Fibroblast of upper back skin (primary cell): Measurements from ENCODE around the gene DNAJB13.
"Not testable (repeated sequence)": the region's sequence is repeated elsewhere in the genome, so short reads cannot be mapped to it uniquely, and the experiment has no call there.

Experiments used
- DNase-seq: peaks from one replicate; pipeline ENCODE4 v3.0.0-alpha.2; 2013

The DNAJB13 gene

GRCh38 chr11:73950869-73951710, at the start of gene DNAJB13:
Gene DNAJB13 (plus strand): TSS chr11:73951026. CDS start chr11:73951070, 44 bp downstream.
- DNase-seq, result peak; percentile 36

DNA sequence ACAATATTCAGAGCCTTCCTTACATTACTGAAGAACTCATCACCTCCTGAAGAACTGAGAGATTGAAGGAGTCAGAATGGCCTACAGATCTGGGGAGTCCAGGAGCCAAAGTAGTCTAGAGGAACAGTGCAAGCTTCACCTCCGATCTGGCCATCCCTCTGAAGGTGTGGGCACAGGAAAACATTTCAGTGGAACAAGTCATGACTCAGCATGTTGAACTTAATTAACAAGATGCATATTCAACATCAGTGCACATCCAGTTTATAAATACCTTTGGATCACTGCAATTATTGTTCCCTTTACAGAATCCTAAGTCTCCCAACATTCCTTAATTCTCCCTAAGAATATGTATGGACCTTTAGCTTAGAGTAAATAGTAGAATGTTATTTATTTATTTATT, 48.5 kb upstream of the DNAJB13 start:
- no peak for DNase-seq

DNA sequence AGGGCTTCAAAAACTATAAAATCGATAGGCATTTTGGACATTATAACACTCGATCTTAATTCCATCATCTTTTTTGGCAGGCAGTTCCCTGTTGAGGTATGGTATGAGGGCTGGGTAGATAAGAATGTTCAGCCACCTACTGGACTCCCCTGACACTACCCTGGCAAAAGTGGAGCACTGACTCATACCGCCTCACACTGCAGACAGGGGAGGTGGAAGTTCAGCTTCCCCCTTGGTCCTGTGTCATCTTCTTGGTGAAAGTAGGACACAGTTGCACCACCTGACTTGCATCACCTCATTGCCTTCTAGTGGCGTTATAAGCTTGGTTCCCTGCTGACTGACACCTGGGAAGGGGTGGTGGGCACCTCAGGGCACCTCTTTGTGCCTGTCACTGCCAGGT, 43.6 kb upstream of the DNAJB13 start:
- peak; percentile 42 for DNase-seq

GRCh38 chr11:73912026-73912425, 38.8 kb upstream of the DNAJB13 start:
- no peak for DNase-seq

DNA sequence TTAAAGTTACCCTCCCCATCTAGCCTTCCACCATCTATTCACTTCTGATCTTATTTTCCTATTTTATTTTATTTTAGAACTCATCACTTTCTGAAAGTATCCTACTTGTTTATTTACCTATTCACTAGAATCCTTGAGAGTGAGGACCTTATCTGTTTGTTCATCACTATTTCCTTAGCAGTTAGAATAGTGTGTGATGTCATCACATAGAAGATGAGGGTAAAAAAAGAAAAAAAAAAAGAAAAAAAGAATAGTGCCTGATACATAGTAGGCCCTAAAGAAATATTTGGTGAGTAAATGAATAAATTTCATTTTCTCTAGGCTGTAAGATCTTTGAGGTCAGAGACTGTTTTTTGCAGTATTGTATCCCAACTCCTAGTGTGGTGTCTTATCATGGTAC, 37.4 kb upstream of the DNAJB13 start:
- DNase-seq, result no peak

GRCh38 chr11:73914284-73914683, 36.5 kb upstream of the DNAJB13 start:
- DNase-seq, result no peak

DNA sequence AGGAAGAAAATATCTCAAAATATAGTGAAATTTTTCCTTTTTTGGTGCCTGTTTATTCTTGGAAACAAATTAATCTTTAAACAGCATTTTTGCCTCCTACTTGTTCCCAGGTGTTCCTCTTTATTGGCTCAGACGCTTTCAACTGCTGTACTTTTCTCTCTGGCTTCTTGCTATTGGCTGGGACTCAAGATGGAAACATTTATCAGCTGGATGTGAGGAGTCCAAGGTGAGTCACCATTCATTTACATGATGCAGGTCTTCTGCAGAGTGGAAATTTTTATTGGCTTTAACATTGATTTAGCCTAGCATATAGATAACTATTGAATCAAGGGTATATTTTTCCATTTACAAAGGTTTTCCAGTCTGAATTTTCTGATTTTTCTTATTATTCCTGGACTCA, 34.4 kb upstream of the DNAJB13 start:
- DNase-seq, result no peak

GRCh38 chr11:73921180-73921579, 29.6 kb upstream of the DNAJB13 start:
- DNase-seq, result no peak

- no peak for DNase-seq
These were observed 21.4 kb upstream of the DNAJB13 start for GRCh38 chr11:73929388-73929787.

DNA sequence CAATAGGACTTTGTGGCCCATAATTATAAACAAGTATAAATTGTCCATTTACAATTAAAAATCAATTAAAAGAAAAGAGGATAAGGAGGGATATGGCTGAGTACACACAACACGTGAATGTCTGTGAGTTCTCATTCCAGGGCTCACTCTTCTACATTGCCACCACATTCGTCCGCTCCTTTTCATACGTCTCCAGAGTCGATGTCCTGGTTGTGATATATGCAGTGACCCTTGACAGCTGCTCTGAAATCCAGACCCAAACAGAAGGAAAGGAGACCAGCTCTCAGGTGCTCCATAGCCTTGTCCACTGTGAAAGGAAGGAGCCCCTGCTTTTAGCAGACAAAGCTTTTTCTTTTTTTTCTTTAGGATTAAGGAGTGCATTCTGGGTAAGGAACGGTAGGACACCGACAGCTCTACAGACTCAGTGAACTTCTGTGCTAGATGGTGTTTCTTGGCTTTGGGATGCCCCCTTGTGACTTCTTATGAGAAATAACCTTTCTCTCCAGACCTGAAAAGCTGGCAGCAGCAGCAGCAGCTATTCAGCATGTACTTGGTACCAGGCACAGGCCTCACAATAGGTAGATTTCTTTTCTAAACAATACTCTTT, 19.7 kb upstream of the DNAJB13 start:
- DNase-seq, result peak; percentile 69

DNA sequence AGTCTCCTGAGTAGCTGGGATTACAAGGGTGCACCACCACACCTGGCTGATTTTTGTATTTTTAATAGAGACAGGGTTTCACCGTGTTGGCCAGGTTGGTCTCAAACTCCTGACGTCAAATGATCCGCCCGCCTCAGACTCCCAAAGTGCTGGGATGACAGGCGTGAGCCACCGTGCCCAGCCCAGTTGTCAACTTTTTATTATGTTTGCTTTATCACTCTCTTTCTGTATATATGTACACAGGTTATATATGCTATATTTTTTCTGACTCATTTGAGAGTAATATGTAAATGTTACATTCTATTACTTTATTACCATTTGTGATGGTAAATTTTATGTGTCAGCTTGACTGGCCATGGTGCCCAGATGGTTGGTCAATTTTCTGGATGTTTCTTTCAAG, 18.9 kb upstream of the DNAJB13 start:
- no peak for DNase-seq

GRCh38 chr11:73932781-73933180, 18.0 kb upstream of the DNAJB13 start:
- DNase-seq, result no peak

GRCh38 chr11:73936047-73936446, 14.8 kb upstream of the DNAJB13 start:
- not testable (repeated sequence) for DNase-seq

DNA sequence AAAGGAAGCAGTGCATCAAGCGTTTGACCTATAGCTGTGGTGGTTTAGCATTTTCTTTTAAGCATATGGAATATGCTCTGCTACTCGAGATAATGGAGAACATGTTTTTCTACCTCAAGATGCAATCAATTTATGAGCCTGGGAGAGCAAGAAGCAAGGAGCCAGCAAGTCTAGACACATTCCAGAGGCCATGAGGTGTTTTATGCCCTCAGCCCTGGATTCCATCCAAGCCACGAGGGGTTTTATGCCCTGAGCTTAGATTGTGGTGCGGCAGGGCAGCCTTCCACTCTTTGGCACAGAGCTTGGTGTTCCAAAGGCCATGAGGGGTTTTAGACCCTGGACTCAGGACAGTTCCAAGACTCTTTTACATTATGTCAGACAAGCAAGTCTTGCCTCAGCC, 11.7 kb upstream of the DNAJB13 start:
- peak; percentile 49 for DNase-seq

DNA sequence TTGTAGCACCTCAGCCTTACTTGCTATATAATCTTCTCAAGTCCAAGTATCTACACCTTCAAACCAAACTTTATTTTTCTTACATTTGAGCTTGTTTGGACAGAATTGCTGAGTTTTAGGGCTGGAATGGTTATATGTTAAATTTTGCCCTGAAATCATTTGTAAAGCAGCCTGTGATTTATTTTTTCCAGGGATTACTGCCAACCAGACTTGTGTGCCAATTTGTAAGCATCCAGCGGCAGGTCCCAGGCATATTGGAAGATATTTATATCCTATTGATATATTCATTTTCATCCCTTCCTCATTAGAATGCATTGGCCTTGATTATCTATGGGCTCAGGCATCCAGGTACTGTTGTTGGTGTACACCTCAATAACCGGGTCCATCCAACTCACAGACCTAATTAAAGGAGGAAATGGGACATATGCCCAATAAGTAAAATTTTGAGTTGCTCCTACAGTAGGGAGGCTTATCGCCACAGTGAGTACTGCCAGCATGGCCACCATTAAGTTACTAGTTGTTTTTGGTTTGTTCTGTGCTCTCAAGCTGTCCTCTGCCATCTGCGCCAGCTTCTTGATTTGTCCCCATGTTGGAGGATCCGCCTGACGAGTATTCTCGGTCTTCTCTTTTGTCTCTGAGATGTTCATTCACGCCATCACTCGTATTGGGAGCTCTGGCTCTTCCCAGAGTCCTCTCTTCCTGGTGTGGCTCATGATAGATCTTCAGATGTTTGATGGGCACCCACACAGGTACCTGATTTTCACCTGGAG, 9.8 kb upstream of the DNAJB13 start:
- no peak for DNase-seq

DNA sequence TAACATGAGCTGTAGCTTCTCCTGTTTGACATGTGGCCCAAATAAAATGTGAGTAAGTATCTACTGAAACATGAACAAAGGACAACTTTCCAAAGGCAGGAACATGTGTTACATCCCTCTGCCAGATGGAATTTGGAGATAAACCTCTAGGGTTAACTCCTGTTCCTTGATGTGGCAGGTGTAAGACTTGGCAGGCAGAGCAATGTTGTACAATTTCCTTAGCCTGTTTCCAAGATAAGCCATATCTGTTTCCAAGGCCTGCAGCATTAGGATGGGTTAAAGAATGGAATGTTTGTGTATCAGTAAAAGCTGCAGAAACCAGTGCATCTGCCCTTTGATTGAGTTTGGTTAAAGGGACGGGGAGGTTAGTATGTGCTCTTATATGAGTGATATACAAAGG, 8.8 kb upstream of the DNAJB13 start:
- no peak for DNase-seq

GRCh38 chr11:73944085-73944484, 6.7 kb upstream of the DNAJB13 start:
- no peak for DNase-seq

- no peak for DNase-seq
These were observed 5.9 kb upstream of the DNAJB13 start for GRCh38 chr11:73944901-73945300.

DNA sequence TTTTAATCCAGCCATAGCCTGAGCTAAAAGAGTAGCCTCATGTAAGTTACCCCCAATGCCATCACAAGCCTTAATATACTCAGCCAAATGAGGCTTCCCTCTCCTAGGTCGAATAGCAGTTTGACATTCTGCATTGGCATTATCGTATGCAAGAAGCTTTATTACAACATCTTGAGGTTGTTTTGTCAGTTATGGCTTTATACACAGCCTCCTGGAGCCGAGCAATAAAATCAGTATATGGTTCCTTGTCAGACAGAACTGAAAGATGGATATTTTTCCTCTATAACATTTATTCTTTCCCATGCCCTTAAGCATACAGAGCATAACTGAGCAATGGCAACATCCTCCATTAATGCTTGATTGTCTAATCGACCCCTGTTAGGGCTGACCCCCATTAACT, 5.4 kb upstream of the DNAJB13 start:
- DNase-seq, result no peak

- DNase-seq, result no peak
These were observed 3.9 kb upstream of the DNAJB13 start for GRCh38 chr11:73946798-73947458.

- no peak for DNase-seq
These were observed 1.6 kb upstream of the DNAJB13 start for GRCh38 chr11:73949246-73949645.

DNA sequence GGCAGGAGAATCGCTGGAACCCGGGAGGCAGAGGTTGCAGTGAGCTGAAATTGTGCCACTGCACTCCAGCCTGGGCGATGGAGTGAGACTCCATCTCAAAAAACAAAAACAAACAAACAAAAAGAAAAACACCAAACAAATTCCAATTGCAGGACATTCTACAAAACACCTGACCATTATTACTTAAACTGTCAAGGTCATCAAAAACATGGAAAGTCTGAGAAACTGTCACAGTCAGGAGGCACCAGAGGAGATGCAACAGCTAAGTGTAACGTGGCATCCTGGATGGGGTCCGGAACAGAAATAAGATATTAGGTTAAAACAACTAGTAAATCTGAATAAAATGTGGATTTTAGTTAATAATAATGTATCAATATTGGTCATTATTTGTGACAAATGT, 914 bp upstream of the DNAJB13 start:
- DNase-seq, result no peak

GRCh38 chr11:73951797-73952196, 971 bp downstream of the DNAJB13 start:
- DNase-seq, result no peak
